CD4-positive, alpha-beta T cell treated with Interleukin-15 for 4 hours (primary cell): ENCODE data around the gene TMA7.
A peak's percentile ranks its signal among the peaks of the same experiment; 100 is the strongest.
"Not testable (repeated sequence)": the region's sequence is repeated elsewhere in the genome, so short reads cannot be mapped to it uniquely, and the experiment has no call there.

ENCODE experiments used
- DNase-seq: peaks from one replicate; pipeline ENCODE4 v3.0.0-alpha.2; 2020; ENCODE audit warnings: low spot score

Gene TMA7

GRCh38 chr3:48439820-48440589 lies at the start of gene TMA7, which contains the start of gene CCDC51:
TMA7 (plus strand) TSS chr3:48440257; CDS start chr3:48440297, 40 bp downstream.
CCDC51 (minus strand) TSS chr3:48440119; CDS start chr3:48435128, 4,991 bp downstream.
- peak; percentile 97 for DNase-seq

GRCh38 chr3:48394391-48394790 lies 45.7 kb upstream of the TMA7 start:
- DNase-seq: no peak

- no peak for DNase-seq
Measured at GRCh38 chr3:48395714-48396113, 44.3 kb upstream of the TMA7 start.

- no peak for DNase-seq
Measured at GRCh38 chr3:48397767-48398681, 42.0 kb upstream of the TMA7 start.

GRCh38 chr3:48398701-48399386 lies 41.2 kb upstream of the TMA7 start:
- no peak for DNase-seq

GRCh38 chr3:48399387-48400172 lies 40.5 kb upstream of the TMA7 start:
- no peak for DNase-seq

GRCh38 chr3:48400824-48401433 lies 39.1 kb upstream of the TMA7 start:
- DNase-seq: peak; percentile 78

- DNase-seq: not testable (repeated sequence)
Measured at GRCh38 chr3:48401434-48401901, 38.6 kb upstream of the TMA7 start.

GRCh38 chr3:48402281-48402732 lies 37.8 kb upstream of the TMA7 start:
- DNase-seq: no peak

- DNase-seq: no peak
Measured at GRCh38 chr3:48402907-48403306, 37.1 kb upstream of the TMA7 start.

GRCh38 chr3:48403533-48404439 lies 36.3 kb upstream of the TMA7 start:
- DNase-seq: no peak

- no peak for DNase-seq
Measured at GRCh38 chr3:48404440-48405342, 35.4 kb upstream of the TMA7 start.

- DNase-seq: no peak
Measured at GRCh38 chr3:48405343-48405881, 34.6 kb upstream of the TMA7 start.

GRCh38 chr3:48405971-48406370 lies 34.1 kb upstream of the TMA7 start:
- no peak for DNase-seq

- no peak for DNase-seq
Measured at GRCh38 chr3:48406443-48407431, 33.3 kb upstream of the TMA7 start.

GRCh38 chr3:48407542-48408099 lies 32.4 kb upstream of the TMA7 start:
- DNase-seq: no peak

GRCh38 chr3:48408823-48409281 lies 31.2 kb upstream of the TMA7 start:
- DNase-seq: no peak
